Panc1 (cell line): ENCODE data around the gene MGAT5. TPM values are rescaled to one million over a fixed set of nuclear protein-coding genes. Genes with fewer than 3 reads are reported as not detected.

Experiments used
- ATAC-seq: fragments of 200-7000 bp; cut with Tn5 transposase; 2 replicates; pipeline ENCODE4 v1.9.1; 2020; ENCODE audit warnings: mild to moderate bottlenecking, moderate library complexity
- BruUV-seq: library from RNA; stranded (reverse); fragments of 400-500 nt; replicated peaks from 2 replicates; lab custom pipeline; 2021; lab: Mats Ljungman, UMichigan
- CTCF ChIA-PET: fragments of 300-600 bp; sonication (Branson Sonifier 250); formaldehyde crosslinking; loops from one replicate; lab custom pipeline; 2022; ENCODE audit warnings: antibody characterized with exemption; lab: Charles Lee
- POLR2A ChIA-PET: fragments of 300-600 bp; sonication (Branson Sonifier 250); formaldehyde crosslinking; loops from one replicate; lab custom pipeline; 2022; ENCODE audit warnings: antibody characterized with exemption; lab: Charles Lee
- DNase-seq: peaks from one replicate; pipeline ENCODE4 v3.0.0-alpha.2; 2010; ENCODE audit warnings: low read depth, low spot score
- H3K27ac ChIP-seq: 2 replicates; pipeline ENCODE4 v1.5.1; 2011; ENCODE audit warnings: mild to moderate bottlenecking, low read length, inconsistent platforms
- H3K27me3 ChIP-seq: fragments of 200-500 bp; sonication (Bioruptor generic); 2 replicates; pipeline ENCODE4 v1.6.0; 2014; ENCODE audit warnings: low read length, inconsistent platforms; ENCODE audit not compliant: control insufficient read depth, insufficient read depth
- H3K36me3 ChIP-seq: fragments of 200-500 bp; sonication (Bioruptor generic); 2 replicates; pipeline ENCODE4 v1.5.1; 2014; ENCODE audit warnings: inconsistent platforms, mild to moderate bottlenecking, low read length, moderate library complexity; ENCODE audit not compliant: control insufficient read depth, insufficient read depth
- H3K4me1 ChIP-seq: 2 replicates; pipeline ENCODE4 v1.5.1; 2011; ENCODE audit warnings: inconsistent platforms, mild to moderate bottlenecking, low read length, moderate library complexity; ENCODE audit not compliant: control insufficient read depth, insufficient read depth
- H3K4me3 ChIP-seq, 2 experiments: 2 replicates each; pipeline ENCODE4 v1.5.1; 2011 to 2012; ENCODE audit warnings: low read depth in 2 of 2, low read length in 2 of 2, mild to moderate bottlenecking in 2 of 2, inconsistent platforms in 1 of 2, moderate library complexity in 1 of 2
- H3K9me3 ChIP-seq: fragments of 200-500 bp; sonication (Bioruptor generic); 2 replicates; pipeline ENCODE4 v1.5.1; 2014; ENCODE audit warnings: low read depth, mild to moderate bottlenecking, inconsistent platforms, low read length, moderate library complexity; ENCODE audit not compliant: control insufficient read depth, insufficient read depth
- CTCF ChIP-seq: fragments of 450-650 bp; IDR thresholded peaks from 2 replicates; pipeline ENCODE4 v1.5.1; 2017; ENCODE audit warnings: mild to moderate bottlenecking
- POLR2AphosphoS5 ChIP-seq: IDR thresholded peaks from 2 replicates; pipeline ENCODE4 v1.6.1; 2012; ENCODE audit warnings: mild to moderate bottlenecking, low read depth, low read length, moderate library complexity
- REST ChIP-seq, 2 experiments: IDR thresholded peaks; 2 replicates each; pipeline ENCODE4 v1.6.1; 2011 to 2012; ENCODE audit warnings: low read depth in 2 of 2, control low read depth in 1 of 2, low read length in 1 of 2, mild to moderate bottlenecking in 1 of 2, moderate library complexity in 1 of 2; ENCODE audit not compliant: insufficient read depth in 1 of 2
- SIN3A ChIP-seq: IDR thresholded peaks from 2 replicates; pipeline ENCODE4 v1.6.1; 2012; ENCODE audit warnings: low read depth, mild to moderate bottlenecking, low read length, moderate library complexity, borderline replicate concordance; ENCODE audit not compliant: insufficient read depth
- TCF7L2 ChIP-seq: IDR thresholded peaks from 2 replicates; pipeline ENCODE4 v1.6.1; 2011; ENCODE audit warnings: mild to moderate bottlenecking, low read depth, low read length, inconsistent platforms
- in situ Hi-C: cut with HindIII; loops from 2 replicates; pipeline ENCODE4 v1.10.0; 2016; ENCODE audit warnings: low sequenced_read_pairs, low pct_unique_long_range_greater_than_20kb
- intact Hi-C: fragments of 100-400 bp; cut with micrococcal nuclease; formaldehyde crosslinking; loops from one replicate; pipeline ENCODE4 v1.10.0; 2022; ENCODE audit not compliant: unreplicated experiment
- total RNA-seq: library from RNA; stranded (reverse); gene quantifications from one replicate; pipeline ENCODE4 v1.2.1, GENCODE V29; 2021; ENCODE audit not compliant: unreplicated experiment

Gene MGAT5
- total RNA-seq, 1 experiment from 2014 or later, result 22.1 TPM

DNA sequence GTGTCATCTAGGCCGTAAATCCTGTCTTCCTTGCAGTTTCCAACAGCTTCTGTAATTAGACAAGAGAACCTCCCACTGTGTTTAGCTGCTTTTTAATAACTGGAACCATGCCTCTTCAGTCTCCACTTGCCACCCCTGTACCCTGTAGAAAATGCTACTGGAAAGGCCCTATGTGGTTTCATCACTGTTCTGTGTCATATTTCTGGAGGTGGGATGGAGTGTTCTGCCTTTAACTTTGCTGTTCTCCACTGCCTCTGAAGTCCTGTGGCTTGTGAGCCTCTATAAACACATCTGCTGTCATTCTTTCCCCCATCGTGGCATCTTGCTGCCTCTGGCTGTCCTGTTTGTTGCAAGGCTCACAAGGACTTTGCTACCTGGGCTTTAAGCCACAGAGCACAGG is 17.9 kb downstream of the MGAT5 start:
- no peaks in the 10 kb centered on the region for H3K27me3 ChIP-seq
- BruUV-seq, result no TSS peak
- H3K4me3 ChIP-seq, result no peak overlapping the region
- no peak overlapping the region for H3K27ac ChIP-seq
- in situ Hi-C loops (no loop called here), intact Hi-C loops (no loop called here)
- H3K36me3 ChIP-seq, result no peaks in the 10 kb centered on the region
- H3K9me3 ChIP-seq, result no peaks in the 10 kb centered on the region
- no peaks in the 10 kb centered on the region for H3K4me1 ChIP-seq
- TF ChIP-seq REST (IDR thresholded peaks at IDR 0.05; ENCODE audit: insufficient read depth in 1 of 2, low read depth in 2 of 2, low read length in 1 of 2) (no peak), POLR2AphosphoS5 (no peak), TCF7L2 (no peak), CTCF (no peak), SIN3A (no peak)
- POLR2A ChIA-PET, result interaction anchor here (0.6 kb wide), 1 partner anchor 942 kb away, joined by 3 read pairs; no protein-coding TSS in a partner anchor
- DNase-seq (no peak), ATAC-seq (no peak)
- CTCF ChIA-PET, result no interaction called here

GRCh38 chr2:134272806-134273205 is 18.9 kb downstream of the MGAT5 start:
- Histone ChIP-seq H3K36me3 (no peaks in the 10 kb centered on the region), H3K4me1 (no peaks in the 10 kb centered on the region), H3K4me3 (no peak overlapping the region), H3K27ac (no peak overlapping the region), H3K27me3 (no peaks in the 10 kb centered on the region), H3K9me3 (no peaks in the 10 kb centered on the region)
- in situ Hi-C loops, result no loop called here
- CTCF ChIA-PET, result no interaction called here
- intact Hi-C loops, result no loop called here
- DNase-seq (no peak), ATAC-seq (no peak)
- BruUV-seq, result no TSS peak
- POLR2A ChIA-PET, result no interaction called here
- TF ChIP-seq REST (IDR thresholded peaks at IDR 0.05; ENCODE audit: insufficient read depth in 1 of 2, low read depth in 2 of 2, low read length in 1 of 2) (no peak), TCF7L2 (no peak), POLR2AphosphoS5 (no peak), SIN3A (no peak), CTCF (no peak)
